PC-9 (cell line): ENCODE data around the gene ZNF273. TPM values are rescaled to one million over a fixed set of nuclear protein-coding genes. Genes with fewer than 3 reads are reported as not detected.
A peak's percentile ranks its signal among the peaks of the same experiment; 100 is the strongest.

ENCODE experiments used
- Bru-seq: library from RNA; stranded (reverse); fragments of 400-500 nt; gene quantifications from one replicate; lab custom pipeline; 2021; lab: Mats Ljungman, UMichigan
- BruChase-seq, 2 experiments: library from RNA; stranded (reverse); fragments of 400-500 nt; gene quantifications; one replicate each; lab custom pipeline; 2021; lab: Mats Ljungman, UMichigan
- BruUV-seq: library from RNA; stranded (reverse); fragments of 400-500 nt; replicated peaks from 2 replicates; lab custom pipeline; 2021; lab: Mats Ljungman, UMichigan
- CTCF ChIA-PET: fragments of 300-600 bp; sonication (Branson Sonifier 250); formaldehyde crosslinking; loops from one replicate; lab custom pipeline; 2022; ENCODE audit warnings: antibody characterized with exemption; lab: Charles Lee
- POLR2A ChIA-PET: fragments of 300-600 bp; sonication (Branson Sonifier 250); formaldehyde crosslinking; loops from one replicate; lab custom pipeline; 2022; ENCODE audit warnings: antibody characterized with exemption; ENCODE audit not compliant: unreplicated experiment; lab: Charles Lee
- DNase-seq, 2 experiments: peaks; one replicate each; pipeline versions ENCODE4 v3.0.0 to v3.0.0-alpha.2; 2015 to 2022; ENCODE audit warnings: mixed read lengths in 1 of 2
- H2AFZ ChIP-seq: fragments of 200-600 bp; sonication (generic); 2 replicates; pipeline ENCODE4 v1.8.1; 2017; ENCODE audit warnings: antibody characterized with exemption
- H3F3A ChIP-seq: fragments of 200-600 bp; sonication (generic); 2 replicates; pipeline ENCODE4 v1.8.1; 2017; ENCODE audit warnings: antibody characterized with exemption, mild to moderate bottlenecking, low read depth; ENCODE audit not compliant: insufficient read depth
- H3K27ac ChIP-seq: fragments of 200-600 bp; sonication (generic); 2 replicates; pipeline ENCODE4 v1.6.1; 2016; ENCODE audit warnings: mixed run types
- H3K27me3 ChIP-seq: fragments of 200-600 bp; sonication (generic); 2 replicates; pipeline ENCODE4 v1.6.1; 2016; ENCODE audit warnings: low read depth, mixed run types; ENCODE audit not compliant: insufficient read depth
- H3K36me3 ChIP-seq: fragments of 200-600 bp; sonication (generic); 2 replicates; pipeline ENCODE4 v1.6.1; 2016; ENCODE audit warnings: low read depth, mixed run types
- H3K4me1 ChIP-seq: fragments of 200-600 bp; sonication (generic); replicated peaks from 2 replicates; pipeline ENCODE4 v1.6.1; 2016; ENCODE audit warnings: mixed run types; ENCODE audit not compliant: insufficient read depth
- H3K4me2 ChIP-seq: fragments of 200-600 bp; sonication (generic); 2 replicates; pipeline ENCODE4 v1.6.1; 2017; ENCODE audit warnings: mixed run types
- H3K4me3 ChIP-seq: fragments of 200-600 bp; sonication (generic); 2 replicates; pipeline ENCODE4 v1.6.1; 2016; ENCODE audit warnings: mixed run types
- H3K79me2 ChIP-seq: fragments of 200-600 bp; sonication (generic); 2 replicates; pipeline ENCODE4 v1.6.1; 2017; ENCODE audit warnings: low read depth, mixed run types
- H3K9me2 ChIP-seq: fragments of 200-600 bp; sonication (generic); 2 replicates; pipeline ENCODE4 v1.8.1; 2017; ENCODE audit warnings: mild to moderate bottlenecking; ENCODE audit not compliant: insufficient read depth
- H3K9me3 ChIP-seq: fragments of 200-600 bp; sonication (generic); 2 replicates; pipeline ENCODE4 v1.8.1; 2016; ENCODE audit warnings: low read depth; ENCODE audit not compliant: insufficient read depth
- H4K20me1 ChIP-seq: fragments of 200-600 bp; sonication (generic); 2 replicates; pipeline ENCODE4 v1.8.1; 2017; ENCODE audit not compliant: insufficient read depth
- CTCF ChIP-seq: fragments of 200-600 bp; sonication (generic); conservative IDR thresholded peaks from 2 replicates; pipeline ENCODE4 v1.6.1; 2017; ENCODE audit warnings: mixed run types, antibody characterized with exemption, mild to moderate bottlenecking, moderate library complexity
- EZH2 ChIP-seq: fragments of 200-600 bp; sonication (generic); IDR thresholded peaks from 2 replicates; pipeline ENCODE4 v1.8.0; 2017; ENCODE audit warnings: antibody characterized with exemption, low read depth
- intact Hi-C: fragments of 100-400 bp; cut with micrococcal nuclease; formaldehyde crosslinking; loops from one replicate; pipeline ENCODE4 v1.10.0; 2022; ENCODE audit not compliant: unreplicated experiment
- long read RNA-seq: library from polyadenylated mRNA; stranded (forward); transcript quantifications from one replicate; pipeline ENCODE4 v2.0.0, GENCODE V29; 2022
- total RNA-seq: library from RNA; stranded (reverse); gene quantifications from 2 replicates; pipeline ENCODE4 v1.2.3, GENCODE V29; 2021

Gene ZNF273
- 3.4 and 4.6 TPM in 2 replicates for total RNA-seq
- Bru-seq, nascent RNA = percentile 78 among the genes with signal in this experiment
- BruChase-seq, experiment 1, labeled RNA remaining after a 2-hour chase = percentile 64 among the genes with signal in this experiment
- BruChase-seq, experiment 2, labeled RNA remaining after a 6-hour chase = percentile 57 among the genes with signal in this experiment
- long read RNA-seq, partial matches to known transcripts = 0 of 7 reads
- long read RNA-seq, other reads (novel, unspliced or antisense) = 6 of 7 reads

GRCh38 chr7:64902806-64903721 lies at the start of gene ZNF273:
ZNF273 (plus strand) TSS chr7:64903273; CDS start chr7:64903318, 45 bp downstream.
- intact Hi-C loops = no loop called here
- H3K9me2 ChIP-seq = no peaks in the 10 kb centered on the region
- H3K36me3 ChIP-seq = no peaks in the 10 kb centered on the region
- H3K27ac ChIP-seq = no peak within 1 kb of the TSS
- H3K4me1 ChIP-seq = peaks cover 8% of the 10 kb centered on the region; the same call in 1 of the 2 replicates
- CTCF ChIA-PET = no interaction called here
- peaks cover 15% of the 10 kb centered on the region; the same call in 1 of the 2 replicates for H3K79me2 ChIP-seq
- no peaks in the 10 kb centered on the region for H3K9me3 ChIP-seq
- TF ChIP-seq EZH2 (no peak), CTCF (no peak)
- peak within 1 kb of the TSS; percentile 92 for H2AFZ ChIP-seq
- TSS peak; percentile 56 for BruUV-seq
- no peaks in the 10 kb centered on the region for H3K27me3 ChIP-seq
- H3K4me2 ChIP-seq = peak within 1 kb of the TSS; percentile 94
- peak within 1 kb of the TSS; percentile 70 for H3K4me3 ChIP-seq
- POLR2A ChIA-PET = interaction anchor here (0.5 to 0.6 kb wide), 2 partner anchors 744 to 855 kb away, joined by 9 to 12 read pairs; no protein-coding TSS in a partner anchor
- H3F3A ChIP-seq = no peaks in the 10 kb centered on the region
- no peaks in the 10 kb centered on the region for H4K20me1 ChIP-seq
- peak; percentile 75 to 89 for DNase-seq

- no peaks in the 10 kb centered on the region for H3F3A ChIP-seq
- POLR2A ChIA-PET = no interaction called here
Observed at GRCh38 chr7:64853679-64854078, 49.4 kb upstream of the ZNF273 start.

More at GRCh38 chr7:64853679-64854078, 49.4 kb upstream of the ZNF273 start:
- Histone ChIP-seq H3K4me3 (no peak overlapping the region), H3K4me1 (0 out of 2 replicates have a peak, but pooled peaks cover 5% of the 10 kb centered on the region), H2AFZ (no peak overlapping the region), H3K27ac (no peak overlapping the region), H3K4me2 (no peak overlapping the region), H3K27me3 (no peaks in the 10 kb centered on the region), H4K20me1 (no peaks in the 10 kb centered on the region), H3K9me3 (no peaks in the 10 kb centered on the region), H3K36me3 (no peaks in the 10 kb centered on the region), H3K79me2 (no peaks in the 10 kb centered on the region), H3K9me2 (no peaks in the 10 kb centered on the region)
- TF ChIP-seq EZH2 = no peak
- TF ChIP-seq CTCF = no peak
- intact Hi-C loops = no loop called here
- no peak for DNase-seq
- CTCF ChIA-PET = no interaction called here
- no TSS peak for BruUV-seq
